GM12878 (cell line): ENCODE data around the gene ANAPC2. TPM values are rescaled to one million over a fixed set of nuclear protein-coding genes. Genes with fewer than 3 reads are reported as not detected.

Experiments used
- BCL11A ChIP-seq: IDR thresholded peaks from 2 replicates; pipeline ENCODE4 v1.6.1; 2011; ENCODE audit warnings: low read depth, low read length
- CBFB ChIP-seq: IDR thresholded peaks from 2 replicates; pipeline ENCODE4 v1.6.1; 2016; ENCODE audit warnings: antibody characterized with exemption, low read depth
- EP300 ChIP-seq, 2 experiments: fragments of 150-350 bp in 1 of 2; IDR thresholded peaks; 2 replicates each; pipeline ENCODE4 v1.6.1; 2011 to 2012; ENCODE audit warnings: low read depth in 2 of 2, low read length in 2 of 2, borderline replicate concordance in 1 of 2, improper control_type of control experiment in 1 of 2, inconsistent platforms in 1 of 2; ENCODE audit not compliant: control insufficient read depth in 1 of 2
- ETV6 ChIP-seq, 2 experiments: fragments of 450-650 bp in 1 of 2; IDR thresholded peaks in 1 of 2; conservative IDR thresholded peaks in 1 of 2; 2 replicates each; pipeline ENCODE4 v1.6.1; 2014; ENCODE audit warnings: antibody characterized with exemption in 1 of 2, borderline replicate concordance in 1 of 2, low read depth in 1 of 2, mild to moderate bottlenecking in 1 of 2, moderate library complexity in 1 of 2
- FOS ChIP-seq: IDR thresholded peaks from 3 replicates; pipeline ENCODE4 v1.6.1; 2011; ENCODE audit warnings: borderline replicate concordance; ENCODE audit not compliant: insufficient read length; ENCODE audit errors: extremely low read depth
- IKZF2 ChIP-seq, 2 experiments: fragments of 450-650 bp; IDR thresholded peaks; 2 replicates each; pipeline ENCODE4 v1.6.1; 2017; ENCODE audit warnings: mild to moderate bottlenecking in 2 of 2, moderate library complexity in 2 of 2
- JUNB ChIP-seq: IDR thresholded peaks from 2 replicates; pipeline ENCODE4 v1.6.1; 2016; ENCODE audit warnings: antibody characterized with exemption, mild to moderate bottlenecking
- MEF2A ChIP-seq: IDR thresholded peaks from 2 replicates; pipeline ENCODE4 v1.6.1; 2011; ENCODE audit warnings: low read depth, mild to moderate bottlenecking, low read length, moderate library complexity; ENCODE audit not compliant: insufficient read depth
- MYB ChIP-seq: fragments of 150-350 bp; IDR thresholded peaks from 2 replicates; pipeline ENCODE4 v1.6.1; 2014; ENCODE audit warnings: mild to moderate bottlenecking, low read depth, low read length, borderline replicate concordance
- NFXL1 ChIP-seq: fragments of 450-650 bp; IDR thresholded peaks from 2 replicates; pipeline ENCODE4 v1.6.1; 2017; ENCODE audit warnings: antibody characterized with exemption, mild to moderate bottlenecking, borderline replicate concordance
- NR2C1 ChIP-seq: fragments of 450-650 bp; IDR thresholded peaks from 2 replicates; pipeline ENCODE4 v1.6.1; 2017; ENCODE audit warnings: antibody characterized with exemption, mild to moderate bottlenecking, moderate library complexity
- NR2C2 ChIP-seq: IDR thresholded peaks from 2 replicates; pipeline ENCODE4 v1.6.1; 2011; ENCODE audit warnings: borderline replicate concordance, low read depth; ENCODE audit not compliant: control insufficient read depth, insufficient read length
- POU2F2 ChIP-seq: IDR thresholded peaks from 3 replicates; pipeline ENCODE4 v1.6.1; 2011; ENCODE audit warnings: low read depth, mild to moderate bottlenecking, low read length, borderline replicate concordance
- REST ChIP-seq: IDR thresholded peaks from 2 replicates; pipeline ENCODE4 v1.6.1; 2012; ENCODE audit warnings: mild to moderate bottlenecking, low read depth, low read length
- SMC3 ChIP-seq: IDR thresholded peaks from 2 replicates; pipeline ENCODE4 v1.6.1; 2011; ENCODE audit warnings: low read length, improper control_type of control experiment, borderline replicate concordance
- STAT1 ChIP-seq: fragments of 450-650 bp; conservative IDR thresholded peaks from 2 replicates; pipeline ENCODE4 v1.6.1; 2014; ENCODE audit warnings: antibody characterized with exemption, mild to moderate bottlenecking
- ZSCAN29 ChIP-seq: fragments of 450-650 bp; IDR thresholded peaks from 2 replicates; pipeline ENCODE4 v1.6.1; 2017; ENCODE audit warnings: mild to moderate bottlenecking, moderate library complexity
- polyA plus RNA-seq, 11 experiments: library from polyadenylated mRNA; depleted of rRNA in 4 of 11; unstranded in 6 of 11; stranded (reverse) in 5 of 11; fragments of >200 nt; fragmentation: Nextera tagmentation in 4 of 11; fragmentation: Illumina TruSeq in 1 of 11; extraction: Ambion mirVana in 4 of 11; extraction: Trizol in 1 of 11; gene quantifications; 1 replicate in 1 of 11; 2 replicates in 10 of 11; pipeline versions ENCODE4 v1.2.1 to v1.2.3, GENCODE V29; 2011 to 2016; ENCODE audit warnings: inconsistent platforms in 2 of 11, missing spikeins in 2 of 11, low read depth in 1 of 11
- total RNA-seq, 4 experiments: library from RNA; depleted of rRNA in 3 of 4; stranded (reverse); fragments of >200 nt in 3 of 4; fragmentation: Illumina TruSeq in 1 of 4; extraction: Trizol in 1 of 4; gene quantifications; 2 replicates each; pipeline versions ENCODE4 v1.2.1 to v1.2.3, GENCODE V29; 2013 to 2021
- TF ChIP-seq, protein P1 (sequence below): fragments of 450-650 bp; IDR thresholded peaks from 2 replicates; pipeline ENCODE4 v1.6.1; 2018; ENCODE audit warnings: mild to moderate bottlenecking, low read depth, moderate library complexity; ENCODE audit not compliant: partially characterized antibody
- TF ChIP-seq, protein P2 (sequence below): fragments of 450-650 bp; IDR thresholded peaks from 2 replicates; pipeline ENCODE4 v1.6.1; 2016; ENCODE audit warnings: mild to moderate bottlenecking

The ANAPC2 gene
- total and polyA plus RNA-seq, 10 of the 15 experiments (the other 5 are each of a cell fraction or from before 2014, with no cell fraction given), result 0.03 to 65.2 (median 20.5) TPM

DNA sequence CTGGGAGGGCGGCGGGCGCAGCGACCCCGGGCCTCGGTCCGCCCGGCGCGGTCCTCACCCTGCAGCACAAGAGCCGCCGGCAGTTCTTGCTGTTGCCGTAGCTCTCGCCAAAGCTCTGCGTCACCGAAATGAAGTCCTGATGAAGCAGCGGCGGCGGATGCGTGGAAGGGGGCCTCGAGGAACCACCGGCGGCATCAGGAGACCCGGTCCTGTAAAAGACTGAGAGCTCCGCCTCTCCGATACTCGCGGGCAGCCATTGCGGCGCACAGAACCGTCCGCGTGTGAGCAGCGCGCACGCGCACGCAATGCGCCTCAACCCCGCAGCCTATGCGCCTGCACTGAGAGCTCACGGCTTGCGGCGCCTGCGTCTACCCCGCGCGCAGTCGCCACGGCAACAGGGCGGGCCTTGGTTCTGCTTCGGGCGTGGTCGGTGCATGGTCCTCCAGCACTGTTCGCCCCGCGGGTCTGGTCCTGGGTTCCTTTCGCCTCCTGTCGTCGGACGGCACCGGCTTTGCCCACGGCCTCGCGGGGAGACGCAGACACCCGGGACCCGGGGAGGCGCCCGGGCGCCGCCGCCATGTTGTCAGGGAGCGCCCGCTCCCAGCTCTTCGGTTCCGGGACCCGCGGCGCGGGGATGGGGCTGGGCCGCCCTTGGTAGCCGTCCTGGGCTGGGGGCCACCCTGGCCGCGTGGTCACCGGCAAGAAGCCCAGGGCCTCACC, 58.7 kb downstream of the ANAPC2 start (continued):
- TF ChIP-seq, protein P1, sequence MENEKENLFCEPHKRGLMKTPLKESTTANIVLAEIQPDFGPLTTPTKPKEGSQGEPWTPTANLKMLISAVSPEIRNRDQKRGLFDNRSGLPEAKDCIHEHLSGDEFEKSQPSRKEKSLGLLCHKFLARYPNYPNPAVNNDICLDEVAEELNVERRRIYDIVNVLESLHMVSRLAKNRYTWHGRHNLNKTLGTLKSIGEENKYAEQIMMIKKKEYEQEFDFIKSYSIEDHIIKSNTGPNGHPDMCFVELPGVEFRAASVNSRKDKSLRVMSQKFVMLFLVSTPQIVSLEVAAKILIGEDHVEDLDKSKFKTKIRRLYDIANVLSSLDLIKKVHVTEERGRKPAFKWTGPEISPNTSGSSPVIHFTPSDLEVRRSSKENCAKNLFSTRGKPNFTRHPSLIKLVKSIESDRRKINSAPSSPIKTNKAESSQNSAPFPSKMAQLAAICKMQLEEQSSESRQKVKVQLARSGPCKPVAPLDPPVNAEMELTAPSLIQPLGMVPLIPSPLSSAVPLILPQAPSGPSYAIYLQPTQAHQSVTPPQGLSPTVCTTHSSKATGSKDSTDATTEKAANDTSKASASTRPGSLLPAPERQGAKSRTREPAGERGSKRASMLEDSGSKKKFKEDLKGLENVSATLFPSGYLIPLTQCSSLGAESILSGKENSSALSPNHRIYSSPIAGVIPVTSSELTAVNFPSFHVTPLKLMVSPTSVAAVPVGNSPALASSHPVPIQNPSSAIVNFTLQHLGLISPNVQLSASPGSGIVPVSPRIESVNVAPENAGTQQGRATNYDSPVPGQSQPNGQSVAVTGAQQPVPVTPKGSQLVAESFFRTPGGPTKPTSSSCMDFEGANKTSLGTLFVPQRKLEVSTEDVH, result no peak
- TF ChIP-seq ETV6 (conservative IDR thresholded peaks at IDR 0.05 in 1 of 2, IDR thresholded peaks at IDR 0.05 in 1 of 2; ENCODE audit: borderline replicate concordance in 1 of 2, low read depth in 1 of 2) (no peak), BCL11A (no peak), ZSCAN29 (no peak), FOS (no peak), MEF2A (no peak), REST (no peak), EP300 (IDR thresholded peaks at IDR 0.05; ENCODE audit: borderline replicate concordance in 1 of 2, control insufficient read depth in 1 of 2, low read depth in 2 of 2, low read length in 2 of 2) (no peak), CBFB (0 out of 2 replicates have a peak, but pooled peaks have one; percentile 26), NR2C1 (no peak), POU2F2 (peak; percentile 67; the same call in 1 of the 3 replicates), JUNB (no peak), NFXL1 (peak; percentile 65; the same call in 1 of the 2 replicates), IKZF2 (IDR thresholded peaks at IDR 0.05) (no peak), MYB (no peak), SMC3 (no peak), STAT1 (0 out of 2 replicates have a peak, but pooled peaks have one; percentile 47), NR2C2 (no peak)
- TF ChIP-seq, protein P2, sequence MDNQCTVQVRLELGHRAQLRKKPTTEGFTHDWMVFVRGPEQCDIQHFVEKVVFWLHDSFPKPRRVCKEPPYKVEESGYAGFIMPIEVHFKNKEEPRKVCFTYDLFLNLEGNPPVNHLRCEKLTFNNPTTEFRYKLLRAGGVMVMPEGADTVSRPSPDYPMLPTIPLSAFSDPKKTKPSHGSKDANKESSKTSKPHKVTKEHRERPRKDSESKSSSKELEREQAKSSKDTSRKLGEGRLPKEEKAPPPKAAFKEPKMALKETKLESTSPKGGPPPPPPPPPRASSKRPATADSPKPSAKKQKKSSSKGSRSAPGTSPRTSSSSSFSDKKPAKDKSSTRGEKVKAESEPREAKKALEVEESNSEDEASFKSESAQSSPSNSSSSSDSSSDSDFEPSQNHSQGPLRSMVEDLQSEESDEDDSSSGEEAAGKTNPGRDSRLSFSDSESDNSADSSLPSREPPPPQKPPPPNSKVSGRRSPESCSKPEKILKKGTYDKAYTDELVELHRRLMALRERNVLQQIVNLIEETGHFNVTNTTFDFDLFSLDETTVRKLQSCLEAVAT, result peak; percentile 35; the same call in 1 of the 2 replicates
